Measurements from ENCODE around the gene SLC5A10.

SLC5A10 gene

DNA sequence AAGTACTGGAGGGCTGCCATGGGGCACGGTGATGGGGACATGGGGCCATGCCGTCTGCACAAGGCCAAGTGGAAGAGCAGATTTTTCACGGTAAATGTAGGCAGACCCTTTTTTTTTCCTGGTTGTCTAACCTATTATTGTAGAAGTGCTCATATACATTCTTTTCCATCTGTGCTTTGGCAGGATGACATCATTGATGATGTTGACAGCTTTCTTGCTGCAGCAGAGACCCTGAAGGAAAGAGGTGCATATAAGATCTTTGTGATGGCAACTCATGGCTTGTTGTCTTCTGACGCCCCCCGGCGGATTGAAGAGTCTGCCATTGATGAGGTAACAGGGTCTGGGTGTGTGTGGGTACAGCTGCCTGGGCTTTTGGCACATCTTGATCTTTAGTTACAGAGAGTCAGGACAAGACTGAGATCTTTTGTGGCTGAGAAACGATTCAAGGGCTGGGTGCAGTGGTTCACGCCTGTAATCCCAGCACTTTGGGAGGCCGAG is 23.3 kb upstream of the SLC5A10 start:
- H3K4me3 ChIP-seq (ENCODE audit: low read depth, low read length): no peak overlapping the region
- TF ChIP-seq, protein P1, sequence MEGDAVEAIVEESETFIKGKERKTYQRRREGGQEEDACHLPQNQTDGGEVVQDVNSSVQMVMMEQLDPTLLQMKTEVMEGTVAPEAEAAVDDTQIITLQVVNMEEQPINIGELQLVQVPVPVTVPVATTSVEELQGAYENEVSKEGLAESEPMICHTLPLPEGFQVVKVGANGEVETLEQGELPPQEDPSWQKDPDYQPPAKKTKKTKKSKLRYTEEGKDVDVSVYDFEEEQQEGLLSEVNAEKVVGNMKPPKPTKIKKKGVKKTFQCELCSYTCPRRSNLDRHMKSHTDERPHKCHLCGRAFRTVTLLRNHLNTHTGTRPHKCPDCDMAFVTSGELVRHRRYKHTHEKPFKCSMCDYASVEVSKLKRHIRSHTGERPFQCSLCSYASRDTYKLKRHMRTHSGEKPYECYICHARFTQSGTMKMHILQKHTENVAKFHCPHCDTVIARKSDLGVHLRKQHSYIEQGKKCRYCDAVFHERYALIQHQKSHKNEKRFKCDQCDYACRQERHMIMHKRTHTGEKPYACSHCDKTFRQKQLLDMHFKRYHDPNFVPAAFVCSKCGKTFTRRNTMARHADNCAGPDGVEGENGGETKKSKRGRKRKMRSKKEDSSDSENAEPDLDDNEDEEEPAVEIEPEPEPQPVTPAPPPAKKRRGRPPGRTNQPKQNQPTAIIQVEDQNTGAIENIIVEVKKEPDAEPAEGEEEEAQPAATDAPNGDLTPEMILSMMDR (IDR thresholded peaks at IDR 0.05; ENCODE audit: borderline replicate concordance, insufficient read depth, low read depth, low read length): no peak

DNA sequence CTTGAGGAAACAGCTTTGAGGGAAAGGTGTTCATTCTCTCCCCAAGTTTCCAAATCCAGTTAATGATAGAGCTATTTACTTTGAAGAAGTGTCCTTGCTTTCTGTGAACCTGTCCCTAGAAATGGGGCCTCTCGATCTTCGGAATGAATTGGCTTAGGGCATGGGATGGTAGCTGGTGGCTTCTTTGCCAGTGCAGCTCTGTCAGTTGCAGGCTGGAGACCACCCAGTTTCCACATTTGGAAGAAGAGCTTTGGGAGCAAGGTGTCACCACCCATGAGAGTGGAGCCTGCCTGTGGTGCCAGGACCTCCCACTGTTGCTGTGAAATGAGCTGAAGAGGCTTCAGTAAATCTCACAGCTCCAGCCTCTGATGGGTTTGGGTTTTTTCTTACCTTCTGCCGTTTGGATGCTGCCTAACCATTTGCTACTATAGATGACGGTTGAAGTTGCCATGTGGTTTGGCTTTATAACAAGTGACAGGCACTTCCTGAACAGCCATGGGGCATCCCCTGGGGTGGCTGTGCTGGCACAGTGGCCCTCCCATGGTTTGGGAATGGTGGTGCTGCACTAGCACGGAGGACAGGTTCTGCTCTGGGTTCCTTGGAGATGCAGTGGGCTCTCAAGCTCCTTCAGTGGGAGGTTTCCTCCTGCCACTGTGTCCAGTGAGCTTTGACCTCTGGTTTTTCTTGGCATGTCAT is 19.5 kb upstream of the SLC5A10 start:
- TF ChIP-seq, protein P1 (IDR thresholded peaks at IDR 0.05; ENCODE audit: borderline replicate concordance, insufficient read depth, low read depth, low read length): no peak
- H3K4me3 ChIP-seq (ENCODE audit: low read depth, low read length): no peak overlapping the region

DNA sequence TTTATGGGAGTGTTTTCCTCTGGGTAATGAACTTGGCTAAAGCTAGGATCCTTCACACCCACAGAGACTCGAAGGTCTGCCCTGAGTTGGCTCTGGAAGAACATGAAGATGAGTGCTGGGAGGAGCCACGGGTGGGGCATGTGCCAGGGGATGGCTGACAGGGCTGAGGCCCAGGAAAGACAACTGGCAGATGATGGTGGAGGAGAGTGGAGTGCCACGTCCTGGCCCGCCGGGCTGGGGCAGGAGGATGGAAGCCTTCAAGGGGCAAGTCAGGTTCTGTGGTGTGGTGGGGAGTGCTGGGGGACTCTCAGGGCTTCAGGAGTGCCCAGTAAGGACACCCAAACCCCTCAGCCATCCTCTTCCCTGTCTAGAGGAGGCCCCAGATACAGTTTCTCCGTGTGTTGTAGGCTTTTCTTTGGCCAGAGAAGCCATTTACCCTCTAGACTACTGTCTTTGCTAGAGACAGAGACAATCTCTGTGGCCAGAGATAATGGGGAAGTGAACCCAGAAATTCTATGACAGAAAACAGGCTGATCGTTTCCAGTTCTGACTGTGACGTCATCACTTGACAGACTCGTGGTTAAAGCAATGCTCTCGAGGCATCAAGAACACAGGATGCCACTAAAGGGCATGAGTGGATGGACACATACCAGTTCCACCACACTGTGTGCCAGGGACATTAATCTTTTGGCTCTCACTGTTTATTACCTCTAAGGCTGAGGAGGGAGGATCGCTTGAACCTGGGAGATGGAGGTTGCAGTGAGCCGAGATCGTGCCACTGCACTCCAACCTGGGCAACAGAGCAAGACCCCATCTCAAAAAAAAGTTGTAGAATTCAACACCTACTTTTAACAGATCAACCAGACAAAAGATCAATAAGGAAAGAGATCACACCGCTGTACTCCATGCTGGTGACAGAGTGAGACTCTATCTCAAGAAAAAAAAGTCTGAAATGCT is 18.6 kb upstream of the SLC5A10 start:
- no peak overlapping the region for H3K4me3 ChIP-seq (ENCODE audit: low read depth, low read length)
- TF ChIP-seq, protein P1 (IDR thresholded peaks at IDR 0.05; ENCODE audit: borderline replicate concordance, insufficient read depth, low read depth, low read length): no peak

DNA sequence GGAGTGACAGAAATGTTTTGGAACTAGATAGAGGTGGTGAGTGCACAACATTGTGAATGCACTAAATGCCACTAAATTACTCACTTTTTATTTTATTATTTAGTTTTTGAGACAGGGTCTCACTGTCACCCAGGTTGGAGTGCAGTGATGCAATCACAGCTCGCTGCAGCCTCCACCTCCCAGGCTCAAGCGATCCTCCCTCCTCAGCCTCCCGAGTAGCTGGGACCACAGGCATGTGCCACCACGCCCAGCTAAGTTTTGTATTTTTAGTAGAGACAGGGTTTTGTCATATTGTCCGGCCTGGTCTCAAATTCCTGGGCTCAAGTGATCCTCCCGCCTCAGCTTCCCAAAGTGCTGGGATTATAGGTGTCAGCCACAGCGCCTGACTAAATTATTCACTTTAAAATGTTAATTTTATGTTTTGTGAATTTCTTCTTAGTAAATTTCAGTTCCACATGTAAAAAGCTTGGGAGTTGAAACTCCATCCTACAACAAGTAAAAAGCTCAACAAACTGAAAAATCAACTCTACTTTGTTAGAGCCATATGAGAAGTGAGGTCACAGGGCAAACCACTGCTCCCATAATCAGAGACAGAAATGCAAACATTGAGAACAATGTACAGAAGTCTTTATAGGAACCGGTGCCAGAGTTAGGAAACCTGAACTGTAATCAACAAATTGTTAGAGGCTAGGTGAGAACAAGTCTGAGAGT is 13.8 kb upstream of the SLC5A10 start:
- TF ChIP-seq, protein P1 (IDR thresholded peaks at IDR 0.05; ENCODE audit: borderline replicate concordance, insufficient read depth, low read depth, low read length): no peak
- no peak overlapping the region for H3K4me3 ChIP-seq (ENCODE audit: low read depth, low read length)

DNA sequence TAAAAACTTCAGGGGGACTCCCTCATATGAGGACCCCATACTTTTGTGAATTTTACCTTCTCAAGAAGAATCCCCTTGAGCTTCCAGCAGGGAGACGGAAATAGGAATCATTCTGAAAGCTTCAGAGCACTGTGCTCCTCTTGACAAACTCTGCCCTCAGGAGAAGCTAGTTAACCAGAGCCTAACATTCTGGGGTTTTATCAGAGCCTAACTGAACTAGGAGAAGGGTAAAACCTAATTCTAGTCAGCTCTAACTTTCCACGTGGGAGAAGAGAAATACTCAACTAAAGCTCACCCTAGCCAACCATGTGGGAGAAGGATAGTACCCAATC is 13.3 kb upstream of the SLC5A10 start:
- no peak overlapping the region for H3K4me3 ChIP-seq (ENCODE audit: low read depth, low read length)
- TF ChIP-seq, protein P1 (IDR thresholded peaks at IDR 0.05; ENCODE audit: borderline replicate concordance, insufficient read depth, low read depth, low read length): no peak

DNA sequence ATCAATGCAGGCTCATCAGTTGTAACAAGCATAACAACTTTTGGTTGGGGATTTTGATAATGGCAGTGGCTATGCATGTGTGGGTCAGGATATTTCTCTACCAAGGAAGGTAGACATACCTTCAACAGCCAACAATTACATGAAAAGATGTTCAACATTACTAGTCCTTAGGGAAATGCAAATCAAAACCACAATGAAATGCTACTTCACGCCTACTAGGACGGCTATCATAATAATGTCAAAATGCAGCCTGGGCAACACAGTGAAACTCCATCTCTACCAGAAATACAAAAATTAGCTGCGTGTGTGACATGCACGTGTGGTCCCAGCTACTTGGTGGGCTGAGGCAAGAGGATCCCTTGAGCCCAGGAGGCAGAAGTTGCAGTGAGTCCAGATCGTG is 7.3 kb upstream of the SLC5A10 start:
- no peak overlapping the region for H3K4me3 ChIP-seq (ENCODE audit: low read depth, low read length)
- TF ChIP-seq, protein P1 (IDR thresholded peaks at IDR 0.05; ENCODE audit: borderline replicate concordance, insufficient read depth, low read depth, low read length): no peak
